HG03108 (cell line): ENCODE measurements around the gene CAMTA1.
"Not testable (repeated sequence)": the region's sequence is repeated elsewhere in the genome, so short reads cannot be mapped to it uniquely, and the experiment has no call there.

Experiments used
- ATAC-seq: cut with Tn5 transposase; IDR thresholded peaks from one replicate; pipeline ENCODE4 v1.9.1; 2021; ENCODE audit warnings: moderate library complexity; ENCODE audit not compliant: unreplicated experiment

The CAMTA1 gene

GRCh38 chr1:7128293-7128692 lies 343.0 kb downstream of the CAMTA1 start:
- no peak for ATAC-seq

- no peak for ATAC-seq
Observed at GRCh38 chr1:7130127-7130526, 344.9 kb downstream of the CAMTA1 start.

DNA sequence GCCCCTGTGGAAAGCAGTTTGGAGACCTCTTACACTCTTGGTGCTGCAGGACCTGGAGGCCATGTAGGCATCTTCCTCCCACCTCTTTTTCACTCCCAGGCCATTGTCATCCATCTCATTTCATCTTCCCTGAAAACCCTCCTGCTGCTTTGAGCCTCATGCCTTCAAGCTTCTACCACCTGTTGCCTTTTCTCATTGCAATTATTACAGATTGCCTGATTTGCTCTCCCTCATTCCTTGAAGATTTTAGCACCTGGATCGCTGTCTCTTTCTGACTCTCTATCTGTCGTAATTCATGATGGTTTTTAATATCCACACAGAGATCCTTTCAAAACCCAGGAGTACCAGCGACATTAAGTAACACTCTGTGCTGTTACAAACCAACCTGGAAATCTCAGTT lies 350.2 kb downstream of the CAMTA1 start:
- ATAC-seq, result no peak

DNA sequence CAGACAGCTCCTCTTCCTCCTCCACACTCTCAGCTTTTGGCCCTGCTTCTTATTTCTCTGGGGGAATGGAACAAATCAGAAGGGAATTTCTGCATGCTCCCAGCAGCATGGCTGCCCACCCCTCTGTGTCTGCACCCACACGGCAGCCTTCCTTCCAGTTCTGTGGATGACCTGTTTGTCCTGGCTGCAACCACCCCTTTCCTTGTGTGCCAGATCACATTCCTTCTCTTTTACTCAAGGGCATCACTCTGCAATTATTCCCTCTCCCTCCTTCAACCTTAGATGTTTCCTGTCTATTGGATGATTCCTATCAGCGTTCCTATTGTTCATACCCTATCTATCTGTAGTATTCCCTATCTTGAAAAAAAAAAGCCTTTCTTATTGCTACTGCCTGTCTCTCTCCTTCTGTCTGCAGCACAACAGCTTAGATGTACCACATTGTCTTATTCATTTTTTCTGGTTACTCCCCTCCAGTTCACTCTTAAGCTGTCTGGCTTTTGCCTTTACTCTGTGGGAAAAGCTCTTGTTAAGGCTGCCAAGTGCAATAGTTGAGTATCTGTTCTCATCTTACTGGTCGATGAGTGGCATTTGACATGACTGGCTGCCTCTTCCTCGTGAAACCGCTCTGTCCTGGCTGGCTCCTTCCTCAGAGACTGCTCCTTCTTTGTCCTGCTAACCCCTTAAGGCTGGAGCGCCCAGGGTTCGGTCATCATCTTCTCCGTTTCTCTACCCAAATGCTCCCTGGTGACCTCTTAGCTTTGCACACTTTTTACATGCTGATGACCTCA lies 351.1 kb downstream of the CAMTA1 start:
- ATAC-seq, result no peak

DNA sequence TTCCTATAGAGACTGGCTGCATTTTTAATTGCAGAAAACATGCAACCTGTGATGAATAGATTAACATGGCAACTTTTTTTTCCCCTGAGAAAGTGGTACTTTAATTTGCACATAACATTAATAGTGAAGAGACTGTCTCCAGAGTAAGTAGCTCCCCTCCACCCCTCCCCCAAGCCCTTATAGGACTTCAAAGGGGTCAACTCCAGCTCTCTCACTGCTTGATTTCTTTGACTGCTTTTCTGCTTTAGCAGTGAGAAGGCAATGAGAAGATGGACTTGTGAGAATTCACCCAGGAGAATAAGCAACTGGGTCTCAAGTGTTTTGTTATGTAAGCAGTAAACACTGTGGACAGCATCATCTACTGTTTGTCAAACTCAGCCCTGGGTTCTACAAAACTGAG lies 355.0 kb downstream of the CAMTA1 start:
- no peak for ATAC-seq

DNA sequence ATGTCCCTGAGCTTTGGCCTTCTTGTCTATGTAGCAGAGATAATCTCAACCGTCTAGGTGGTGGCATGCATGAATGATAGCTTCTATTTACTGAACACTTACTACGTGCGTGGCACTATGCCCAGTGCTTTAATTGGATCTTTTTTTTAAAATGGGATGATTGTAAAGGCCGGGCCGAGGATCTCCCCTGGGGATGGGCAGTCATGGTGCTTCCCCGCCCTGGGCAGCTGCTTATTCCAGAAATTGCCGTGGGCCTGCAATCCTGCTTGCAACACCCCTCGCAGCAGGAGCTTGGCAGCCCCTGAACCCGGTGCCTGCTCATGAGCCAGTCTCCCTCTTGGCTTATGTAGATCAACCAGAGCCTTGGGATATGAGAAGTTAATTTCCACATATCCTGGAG lies 360.7 kb downstream of the CAMTA1 start:
- ATAC-seq, result no peak

- no peak for ATAC-seq
Observed at GRCh38 chr1:7146710-7147109, 361.5 kb downstream of the CAMTA1 start.

DNA sequence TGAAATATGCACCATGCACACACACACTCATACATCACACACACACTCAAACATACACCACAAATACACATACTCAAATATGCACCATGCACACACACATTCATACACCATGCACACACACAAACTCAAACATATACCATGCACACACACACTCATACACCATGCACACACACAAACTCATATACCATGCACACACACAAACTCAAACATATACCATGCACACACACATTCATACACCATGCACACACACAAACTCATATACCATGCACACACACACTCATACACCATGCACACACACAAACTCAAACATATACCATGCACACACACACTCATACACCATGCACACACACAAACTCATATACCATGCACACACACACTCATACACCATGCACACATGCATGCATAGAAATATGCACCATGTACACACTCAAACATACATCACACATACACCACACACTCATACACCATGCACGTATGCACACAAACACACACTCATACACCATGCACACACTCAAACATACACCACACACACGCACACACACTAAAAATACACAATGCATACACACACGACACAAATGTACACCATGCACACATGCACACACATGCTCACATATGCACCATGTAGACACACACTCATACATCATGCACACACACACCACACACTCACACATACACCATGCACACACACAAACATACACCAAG lies 362.5 kb downstream of the CAMTA1 start:
- ATAC-seq, result not testable (repeated sequence)

DNA sequence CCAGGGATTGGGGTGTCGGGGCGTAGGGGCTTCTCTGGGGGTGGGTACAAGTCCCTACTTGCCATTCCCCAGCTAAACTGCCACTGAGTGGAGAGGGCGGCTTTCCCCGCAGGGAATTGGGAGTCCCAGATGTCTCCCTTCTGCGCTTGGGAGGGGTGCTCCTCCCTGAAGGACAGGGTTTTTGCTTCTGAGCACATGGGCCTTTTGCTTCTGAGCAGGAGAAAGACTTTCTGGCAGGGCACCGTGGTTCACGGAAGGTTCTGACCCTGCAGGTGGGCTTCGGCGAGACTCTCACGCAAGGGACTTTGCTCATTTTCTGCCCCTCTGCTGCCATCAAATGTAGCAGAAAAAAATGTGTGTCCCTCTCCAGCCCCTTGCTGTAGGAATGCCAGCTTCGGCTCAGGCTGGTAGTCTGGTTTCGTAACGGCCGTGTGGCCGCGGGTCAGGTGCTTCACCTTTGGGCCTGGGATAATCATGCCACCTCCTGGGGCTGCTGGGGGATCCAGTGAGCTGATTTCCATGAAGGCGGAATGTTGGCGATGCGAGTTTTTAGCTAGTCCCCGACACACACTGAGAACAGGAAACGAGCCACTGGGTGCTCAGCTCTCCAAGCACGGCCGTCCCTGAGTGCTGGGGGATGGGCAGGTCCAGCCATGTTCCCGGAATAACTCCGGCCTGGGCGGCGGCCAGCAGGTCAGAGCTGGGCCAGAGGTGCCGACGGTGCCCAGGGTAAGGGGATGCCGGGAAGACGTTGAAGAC lies 364.0 kb downstream of the CAMTA1 start:
- no peak for ATAC-seq

DNA sequence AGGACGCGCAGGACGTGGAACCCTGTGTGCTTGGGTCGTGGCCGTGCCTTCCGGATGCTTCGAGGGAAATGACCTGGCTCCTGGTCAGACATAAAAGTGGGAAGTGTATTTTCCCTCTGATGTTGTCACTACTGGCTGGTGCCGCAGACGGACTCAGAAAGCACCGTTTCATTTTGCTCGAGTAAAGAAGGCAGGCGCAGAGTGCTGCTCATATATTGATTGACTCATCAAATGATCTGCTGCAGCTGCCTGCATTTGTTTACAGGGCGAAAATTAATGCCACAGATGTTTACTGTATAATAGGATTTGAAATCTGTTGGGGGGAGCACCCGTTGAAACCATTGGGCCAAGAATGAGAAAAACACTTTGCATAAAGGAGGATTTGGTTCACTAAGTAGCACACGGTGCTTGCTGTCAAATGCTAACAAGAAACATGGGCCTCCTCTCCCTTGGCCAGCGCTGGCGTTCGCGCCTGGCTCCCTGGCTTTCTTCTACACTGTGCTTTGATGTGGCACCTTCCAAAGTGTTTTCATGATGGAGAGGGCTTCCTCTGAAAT lies 365.5 kb downstream of the CAMTA1 start:
- no peak for ATAC-seq

- no peak for ATAC-seq
Observed at GRCh38 chr1:7151978-7152377, 366.7 kb downstream of the CAMTA1 start.

DNA sequence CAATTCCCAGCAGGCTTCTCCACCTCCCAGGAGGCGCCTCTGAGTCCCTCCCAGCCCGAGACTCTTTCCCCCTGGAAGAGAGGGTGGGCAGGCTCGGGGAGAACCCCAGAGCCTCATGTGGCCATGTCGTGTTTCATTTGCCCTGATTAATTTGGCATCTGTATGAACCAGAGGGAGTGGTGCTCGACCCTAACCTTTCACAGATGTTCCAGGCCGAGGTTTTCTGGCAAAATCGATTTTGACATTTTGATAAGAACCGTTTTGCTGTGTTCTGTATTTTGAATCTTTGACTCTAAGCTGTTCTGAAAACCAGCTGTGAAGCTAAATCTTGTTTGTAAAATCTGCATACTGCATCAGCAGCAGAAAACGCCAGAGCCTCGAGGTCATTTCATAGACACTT lies 367.4 kb downstream of the CAMTA1 start:
- no peak for ATAC-seq

DNA sequence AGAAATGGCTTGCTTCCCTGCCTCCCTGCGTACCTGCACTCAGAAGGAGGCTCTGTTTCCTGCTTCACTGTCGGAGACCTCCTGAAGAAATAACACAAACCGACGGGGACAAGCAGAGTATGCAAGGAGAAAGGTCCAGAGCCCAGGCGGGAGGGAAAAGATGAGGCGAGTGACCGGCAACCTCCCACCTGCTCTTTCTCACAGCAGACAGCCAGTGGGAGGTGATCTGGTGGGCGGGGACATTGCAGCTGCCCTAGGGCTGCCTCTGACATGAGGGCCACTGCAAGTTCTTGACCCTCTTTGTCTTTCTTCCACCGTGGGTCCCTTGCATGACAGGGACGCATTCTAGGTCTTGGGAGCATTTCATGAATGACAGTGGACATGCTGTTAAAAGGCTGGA lies 368.2 kb downstream of the CAMTA1 start:
- ATAC-seq, result no peak

GRCh38 chr1:7159116-7159781 lies 374.0 kb downstream of the CAMTA1 start:
- ATAC-seq, result no peak

DNA sequence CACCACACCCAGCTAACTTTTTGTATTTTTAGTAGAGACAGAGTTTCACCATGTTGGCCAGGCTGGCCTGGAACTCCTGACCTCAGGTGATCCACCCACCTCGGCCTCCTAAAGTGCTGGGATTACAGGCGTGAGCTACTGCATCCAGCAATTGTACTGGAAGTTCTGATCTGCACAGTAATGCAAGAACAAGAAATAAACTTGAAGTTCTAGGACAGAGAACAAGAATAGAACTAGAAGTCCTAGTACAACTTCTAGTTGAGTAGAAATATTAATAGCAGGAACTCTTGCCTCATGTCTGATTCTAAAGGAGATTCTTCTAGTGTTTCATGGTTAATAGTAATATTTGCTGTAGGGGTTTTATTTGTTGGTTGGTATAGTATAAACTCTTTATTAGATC lies 383.3 kb downstream of the CAMTA1 start:
- ATAC-seq, result not testable (repeated sequence)

- ATAC-seq, result no peak
Observed at GRCh38 chr1:7171168-7171567, 385.9 kb downstream of the CAMTA1 start.

DNA sequence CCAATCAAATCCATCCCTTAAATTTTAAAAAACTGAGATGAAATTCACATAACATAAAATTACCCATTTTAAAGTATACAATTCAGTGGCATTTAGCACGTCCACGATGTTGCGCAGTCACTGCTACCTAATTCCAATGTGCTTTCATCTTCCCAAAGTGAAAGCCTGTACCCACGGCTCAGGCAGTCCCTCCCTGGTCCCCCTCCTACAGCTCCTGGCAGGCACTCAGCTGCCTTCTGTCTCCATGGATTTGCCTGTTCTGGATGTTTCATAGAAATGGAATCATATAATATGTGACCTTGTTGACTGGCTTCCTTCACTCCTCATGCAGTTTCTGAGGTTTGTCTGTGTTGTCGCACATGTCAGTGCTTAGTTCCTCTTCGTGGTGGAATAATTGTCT lies 386.3 kb downstream of the CAMTA1 start:
- ATAC-seq, result no peak

DNA sequence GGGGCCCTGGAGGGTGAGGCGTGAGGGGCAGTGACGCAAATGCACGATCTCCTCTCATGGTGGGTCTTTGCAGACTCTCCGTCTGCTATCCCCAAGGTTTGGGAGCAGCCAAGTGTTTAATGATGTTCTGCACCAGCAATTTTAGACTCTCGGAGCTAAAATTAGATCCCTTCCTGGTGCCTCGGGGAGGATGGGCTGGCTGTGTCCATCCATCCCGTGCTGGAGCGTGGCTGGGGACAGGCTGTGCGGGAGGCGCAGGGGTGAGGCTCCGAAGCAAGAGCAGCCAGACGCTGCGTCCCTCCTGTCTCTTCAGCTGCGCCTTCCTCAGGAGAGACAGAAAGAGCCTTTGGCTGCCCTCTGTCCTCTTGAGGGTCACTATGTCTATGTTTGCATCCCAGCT lies 387.6 kb downstream of the CAMTA1 start:
- no peak for ATAC-seq

GRCh38 chr1:7174561-7174960 lies 389.3 kb downstream of the CAMTA1 start:
- ATAC-seq, result no peak

DNA sequence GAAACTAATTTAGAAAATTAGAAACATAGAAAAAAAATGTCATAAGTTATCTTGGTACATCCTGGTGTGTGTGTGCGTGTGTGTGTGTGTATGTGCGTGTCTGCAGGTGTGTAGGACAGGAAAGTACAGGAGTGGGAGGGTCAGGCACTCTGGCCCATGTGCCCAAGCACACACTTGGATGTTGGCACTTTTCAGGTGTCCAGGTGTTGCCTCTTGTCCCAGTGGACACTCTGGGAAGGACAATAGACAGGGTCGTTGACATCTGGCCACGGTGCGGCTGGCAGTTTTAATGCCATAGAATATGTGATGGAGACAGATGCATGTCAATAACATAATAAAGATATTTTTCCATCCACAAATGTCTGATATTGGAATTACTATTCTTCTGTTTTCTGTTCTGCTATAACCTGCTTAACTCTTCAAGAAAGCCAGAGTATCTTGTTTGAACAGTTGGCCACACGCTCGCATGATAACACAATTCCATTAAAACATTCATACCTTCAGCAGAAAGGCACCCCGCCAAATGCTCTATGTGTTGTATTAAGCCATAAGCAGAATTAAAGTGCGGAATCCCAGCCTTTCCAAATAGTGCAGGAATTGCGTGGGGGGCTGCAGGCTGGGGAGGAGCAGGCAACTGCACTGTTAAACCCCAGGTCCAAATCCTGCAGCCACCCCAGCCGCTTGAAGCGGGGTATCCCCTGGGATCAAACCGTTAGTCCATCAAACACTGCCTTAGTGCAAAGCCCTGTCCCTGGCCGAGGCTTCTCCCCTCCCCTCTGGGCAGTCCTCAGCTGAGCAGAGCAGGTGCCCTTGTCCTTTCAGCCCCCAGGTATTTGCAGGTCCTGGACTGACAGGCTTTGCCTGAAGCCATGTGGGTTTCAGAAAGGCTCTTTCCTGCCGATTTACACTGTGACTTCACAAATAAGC lies 390.0 kb downstream of the CAMTA1 start:
- no peak for ATAC-seq
